Measurements from ENCODE around the gene PDE4D.

The PDE4D gene

GRCh38 chr5:59624898-59625297 is 268.6 kb downstream of the PDE4D start:
- no peaks in the 10 kb centered on the region for H3K27me3 ChIP-seq (ENCODE audit: control insufficient read depth, insufficient read depth, low read length)
- no peak overlapping the region for H3K4me3 ChIP-seq (ENCODE audit: low read depth, low read length)

GRCh38 chr5:59622848-59623247 is 270.7 kb downstream of the PDE4D start:
- Histone ChIP-seq H3K9me3 (ENCODE audit: control insufficient read depth, insufficient read depth, low read length) (no peaks in the 10 kb centered on the region), H3K4me1 (ENCODE audit: control insufficient read depth, insufficient read depth, low read length) (peaks cover 3% of the 10 kb centered on the region), H3K9ac (ENCODE audit: low read depth, low read length) (no peak overlapping the region), H3K4me3 (ENCODE audit: low read depth, low read length) (no peak overlapping the region), H3K27me3 (ENCODE audit: control insufficient read depth, insufficient read depth, low read length) (no peaks in the 10 kb centered on the region), H3K36me3 (ENCODE audit: control insufficient read depth, insufficient read depth, low read length) (no peaks in the 10 kb centered on the region)

More at GRCh38 chr5:59624898-59625297, 268.6 kb downstream of the PDE4D start:
- Histone ChIP-seq H3K4me1 (ENCODE audit: control insufficient read depth, insufficient read depth, low read length) (no peaks in the 10 kb centered on the region), H3K36me3 (ENCODE audit: control insufficient read depth, insufficient read depth, low read length) (no peaks in the 10 kb centered on the region), H3K9me3 (ENCODE audit: control insufficient read depth, insufficient read depth, low read length) (no peaks in the 10 kb centered on the region), H3K9ac (ENCODE audit: low read depth, low read length) (no peak overlapping the region)

- Histone ChIP-seq H3K27me3 (ENCODE audit: control insufficient read depth, insufficient read depth, low read length) (no peaks in the 10 kb centered on the region), H3K9me3 (ENCODE audit: control insufficient read depth, insufficient read depth, low read length) (no peaks in the 10 kb centered on the region), H3K4me1 (ENCODE audit: control insufficient read depth, insufficient read depth, low read length) (peaks cover 3% of the 10 kb centered on the region), H3K9ac (ENCODE audit: low read depth, low read length) (no peak overlapping the region), H3K4me3 (ENCODE audit: low read depth, low read length) (no peak overlapping the region), H3K36me3 (ENCODE audit: control insufficient read depth, insufficient read depth, low read length) (no peaks in the 10 kb centered on the region)
These were observed 272.0 kb downstream of the PDE4D start for GRCh38 chr5:59621477-59621876.

- Histone ChIP-seq H3K4me1 (ENCODE audit: control insufficient read depth, insufficient read depth, low read length) (peaks cover 3% of the 10 kb centered on the region), H3K36me3 (ENCODE audit: control insufficient read depth, insufficient read depth, low read length) (no peaks in the 10 kb centered on the region), H3K27me3 (ENCODE audit: control insufficient read depth, insufficient read depth, low read length) (no peaks in the 10 kb centered on the region)
These were observed 272.9 kb downstream of the PDE4D start for GRCh38 chr5:59620535-59621212.

GRCh38 chr5:59618644-59619043 is 274.9 kb downstream of the PDE4D start:
- H3K9me3 ChIP-seq (ENCODE audit: control insufficient read depth, insufficient read depth, low read length) = no peaks in the 10 kb centered on the region
- H3K36me3 ChIP-seq (ENCODE audit: control insufficient read depth, insufficient read depth, low read length) = no peaks in the 10 kb centered on the region
- H3K9ac ChIP-seq (ENCODE audit: low read depth, low read length) = no peak overlapping the region
- no peaks in the 10 kb centered on the region for H3K27me3 ChIP-seq (ENCODE audit: control insufficient read depth, insufficient read depth, low read length)
- H3K4me1 ChIP-seq (ENCODE audit: control insufficient read depth, insufficient read depth, low read length) = peaks cover 5% of the 10 kb centered on the region
- H3K4me3 ChIP-seq (ENCODE audit: low read depth, low read length) = no peak overlapping the region

More at GRCh38 chr5:59620535-59621212, 272.9 kb downstream of the PDE4D start:
- Histone ChIP-seq H3K9me3 (ENCODE audit: control insufficient read depth, insufficient read depth, low read length) (no peaks in the 10 kb centered on the region), H3K4me3 (ENCODE audit: low read depth, low read length) (no peak overlapping the region), H3K9ac (ENCODE audit: low read depth, low read length) (no peak overlapping the region)

- no peaks in the 10 kb centered on the region for H3K9me3 ChIP-seq (ENCODE audit: control insufficient read depth, insufficient read depth, low read length)
- peaks cover 5% of the 10 kb centered on the region for H3K4me1 ChIP-seq (ENCODE audit: control insufficient read depth, insufficient read depth, low read length)
- no peaks in the 10 kb centered on the region for H3K36me3 ChIP-seq (ENCODE audit: control insufficient read depth, insufficient read depth, low read length)
- H3K9ac ChIP-seq (ENCODE audit: low read depth, low read length) = no peak overlapping the region
- H3K27me3 ChIP-seq (ENCODE audit: control insufficient read depth, insufficient read depth, low read length) = no peaks in the 10 kb centered on the region
- no peak overlapping the region for H3K4me3 ChIP-seq (ENCODE audit: low read depth, low read length)
These were observed 276.2 kb downstream of the PDE4D start for GRCh38 chr5:59617186-59617771.

- Histone ChIP-seq H3K9ac (ENCODE audit: low read depth, low read length) (no peak overlapping the region), H3K9me3 (ENCODE audit: control insufficient read depth, insufficient read depth, low read length) (no peaks in the 10 kb centered on the region), H3K4me3 (ENCODE audit: low read depth, low read length) (no peak overlapping the region), H3K36me3 (ENCODE audit: control insufficient read depth, insufficient read depth, low read length) (no peaks in the 10 kb centered on the region), H3K4me1 (ENCODE audit: control insufficient read depth, insufficient read depth, low read length) (peaks cover 5% of the 10 kb centered on the region), H3K27me3 (ENCODE audit: control insufficient read depth, insufficient read depth, low read length) (no peaks in the 10 kb centered on the region)
These were observed 277.1 kb downstream of the PDE4D start for GRCh38 chr5:59616413-59616812.

DNA sequence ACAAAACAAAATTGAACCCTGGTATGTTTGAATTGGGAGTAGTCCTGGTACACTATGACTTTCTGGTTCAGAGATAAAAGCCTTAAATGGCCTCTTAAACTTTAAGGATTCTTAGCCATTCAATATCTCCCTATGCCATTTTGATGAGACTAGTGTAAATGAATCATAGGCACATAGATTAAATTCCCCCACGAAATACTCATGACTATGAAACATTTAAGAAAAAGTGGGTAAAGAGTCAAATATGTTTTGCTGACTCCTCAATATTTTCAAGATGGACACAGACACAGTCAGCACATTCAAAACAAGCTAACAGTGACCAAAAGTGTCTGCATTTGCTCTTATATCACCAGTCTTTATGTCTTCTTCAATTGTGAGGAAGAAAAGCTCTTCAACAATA is 278.3 kb downstream of the PDE4D start:
- Histone ChIP-seq H3K4me1 (ENCODE audit: control insufficient read depth, insufficient read depth, low read length) (peaks cover 5% of the 10 kb centered on the region), H3K36me3 (ENCODE audit: control insufficient read depth, insufficient read depth, low read length) (no peaks in the 10 kb centered on the region), H3K27me3 (ENCODE audit: control insufficient read depth, insufficient read depth, low read length) (no peaks in the 10 kb centered on the region), H3K4me3 (ENCODE audit: low read depth, low read length) (no peak overlapping the region), H3K9me3 (ENCODE audit: control insufficient read depth, insufficient read depth, low read length) (no peaks in the 10 kb centered on the region), H3K9ac (ENCODE audit: low read depth, low read length) (no peak overlapping the region)

- Histone ChIP-seq H3K4me1 (ENCODE audit: control insufficient read depth, insufficient read depth, low read length) (peaks cover 4% of the 10 kb centered on the region), H3K36me3 (ENCODE audit: control insufficient read depth, insufficient read depth, low read length) (no peaks in the 10 kb centered on the region), H3K9ac (ENCODE audit: low read depth, low read length) (no peak overlapping the region)
These were observed 283.8 kb downstream of the PDE4D start for GRCh38 chr5:59609501-59610265.

DNA sequence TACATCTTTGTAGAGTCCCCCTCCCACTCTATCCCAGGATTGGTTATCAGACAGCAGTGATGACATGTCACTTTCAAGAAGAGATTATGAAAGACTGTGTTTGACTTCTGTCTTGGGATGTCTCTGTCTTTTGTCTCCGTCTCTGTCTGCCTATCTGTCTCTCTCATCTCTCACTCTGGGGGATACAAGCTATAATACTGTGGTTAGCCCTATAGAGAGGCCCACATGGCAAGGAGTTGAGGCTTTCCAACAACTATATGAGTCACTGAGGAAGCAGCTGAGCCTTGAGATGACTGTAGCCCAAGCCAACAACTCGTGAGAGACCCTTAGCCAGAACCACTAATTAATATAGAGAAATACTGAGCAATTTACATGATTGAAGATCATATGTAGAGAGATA is 284.8 kb downstream of the PDE4D start:
- peaks cover 4% of the 10 kb centered on the region for H3K4me1 ChIP-seq (ENCODE audit: control insufficient read depth, insufficient read depth, low read length)
- H3K9me3 ChIP-seq (ENCODE audit: control insufficient read depth, insufficient read depth, low read length) = no peaks in the 10 kb centered on the region
- H3K27me3 ChIP-seq (ENCODE audit: control insufficient read depth, insufficient read depth, low read length) = no peaks in the 10 kb centered on the region
- H3K9ac ChIP-seq (ENCODE audit: low read depth, low read length) = no peak overlapping the region
- H3K36me3 ChIP-seq (ENCODE audit: control insufficient read depth, insufficient read depth, low read length) = no peaks in the 10 kb centered on the region
- no peak overlapping the region for H3K4me3 ChIP-seq (ENCODE audit: low read depth, low read length)

More at GRCh38 chr5:59609501-59610265, 283.8 kb downstream of the PDE4D start:
- H3K27me3 ChIP-seq (ENCODE audit: control insufficient read depth, insufficient read depth, low read length) = no peaks in the 10 kb centered on the region
- H3K9me3 ChIP-seq (ENCODE audit: control insufficient read depth, insufficient read depth, low read length) = no peaks in the 10 kb centered on the region
- no peak overlapping the region for H3K4me3 ChIP-seq (ENCODE audit: low read depth, low read length)

- no peak overlapping the region for H3K4me3 ChIP-seq (ENCODE audit: low read depth, low read length)
- H3K9ac ChIP-seq (ENCODE audit: low read depth, low read length) = no peak overlapping the region
- H3K4me1 ChIP-seq (ENCODE audit: control insufficient read depth, insufficient read depth, low read length) = peaks cover 4% of the 10 kb centered on the region
- no peaks in the 10 kb centered on the region for H3K9me3 ChIP-seq (ENCODE audit: control insufficient read depth, insufficient read depth, low read length)
- H3K27me3 ChIP-seq (ENCODE audit: control insufficient read depth, insufficient read depth, low read length) = no peaks in the 10 kb centered on the region
- no peaks in the 10 kb centered on the region for H3K36me3 ChIP-seq (ENCODE audit: control insufficient read depth, insufficient read depth, low read length)
These were observed 286.3 kb downstream of the PDE4D start for GRCh38 chr5:59607138-59607765.
